RWPE1 (cell line): ENCODE results near the gene ANKRD11.

ENCODE experiments used
- CTCF ChIA-PET: fragments of 350-600 bp; sonication (Branson Sonifier 250); formaldehyde crosslinking; extraction: SDS; loops from one replicate; lab custom pipeline; 2021; lab: Yijun Ruan, JAX
- POLR2A ChIA-PET: fragments of 400-600 bp; formaldehyde crosslinking; extraction: SDS; loops from one replicate; lab custom pipeline; 2020; ENCODE audit warnings: antibody characterized with exemption; ENCODE audit not compliant: low non-redundant PET; lab: Yijun Ruan, JAX
- DNase-seq: peaks from one replicate; pipeline ENCODE4 v3.0.0; 2012; ENCODE audit warnings: low spot score
- H3K27ac ChIP-seq: fragments of 450-650 bp; 2 replicates; pipeline ENCODE4 v1.5.1; 2017
- TF ChIP-seq, protein P1 (sequence below): fragments of 450-650 bp; conservative IDR thresholded peaks from 2 replicates; pipeline ENCODE4 v1.5.1; 2017; ENCODE audit warnings: low read depth, mild to moderate bottlenecking

Gene ANKRD11

DNA sequence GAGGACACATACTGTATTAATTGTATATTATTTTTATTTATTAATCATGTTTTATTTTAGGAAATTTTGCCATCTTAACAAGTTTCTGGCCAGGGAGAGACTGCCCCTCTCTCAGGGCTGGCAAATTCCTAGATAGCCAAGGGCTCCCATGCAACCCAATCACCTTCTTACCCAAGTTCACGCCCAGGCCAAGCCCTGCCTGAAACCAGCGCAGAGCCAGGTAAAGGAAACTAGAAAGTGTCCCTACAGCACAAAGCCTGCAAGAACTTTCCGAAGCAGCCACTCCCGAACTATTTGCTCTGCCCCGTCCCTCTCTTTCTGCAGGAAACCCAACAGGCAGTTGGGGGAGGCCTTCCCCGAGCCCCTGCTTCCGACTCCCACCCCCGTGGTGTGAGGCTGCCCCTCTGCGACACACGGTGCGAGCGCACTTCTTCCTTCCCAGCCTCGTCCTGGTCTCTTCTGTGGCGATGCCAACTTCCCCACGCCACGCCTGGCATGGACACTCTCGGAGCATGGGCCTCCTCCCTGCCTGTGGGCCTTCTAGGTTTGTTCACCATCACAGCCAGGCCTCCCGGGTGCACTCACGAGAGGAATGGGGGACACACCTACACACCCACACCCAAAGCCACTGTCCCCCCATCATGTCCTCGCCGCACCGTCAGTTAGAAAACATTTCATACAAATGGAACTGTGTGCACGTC is 172.5 kb downstream of the ANKRD11 start:
- peak overlapping the region; percentile 97 for H3K27ac ChIP-seq
- no peak for DNase-seq
- POLR2A ChIA-PET = no interaction called here
- TF ChIP-seq, protein P1, sequence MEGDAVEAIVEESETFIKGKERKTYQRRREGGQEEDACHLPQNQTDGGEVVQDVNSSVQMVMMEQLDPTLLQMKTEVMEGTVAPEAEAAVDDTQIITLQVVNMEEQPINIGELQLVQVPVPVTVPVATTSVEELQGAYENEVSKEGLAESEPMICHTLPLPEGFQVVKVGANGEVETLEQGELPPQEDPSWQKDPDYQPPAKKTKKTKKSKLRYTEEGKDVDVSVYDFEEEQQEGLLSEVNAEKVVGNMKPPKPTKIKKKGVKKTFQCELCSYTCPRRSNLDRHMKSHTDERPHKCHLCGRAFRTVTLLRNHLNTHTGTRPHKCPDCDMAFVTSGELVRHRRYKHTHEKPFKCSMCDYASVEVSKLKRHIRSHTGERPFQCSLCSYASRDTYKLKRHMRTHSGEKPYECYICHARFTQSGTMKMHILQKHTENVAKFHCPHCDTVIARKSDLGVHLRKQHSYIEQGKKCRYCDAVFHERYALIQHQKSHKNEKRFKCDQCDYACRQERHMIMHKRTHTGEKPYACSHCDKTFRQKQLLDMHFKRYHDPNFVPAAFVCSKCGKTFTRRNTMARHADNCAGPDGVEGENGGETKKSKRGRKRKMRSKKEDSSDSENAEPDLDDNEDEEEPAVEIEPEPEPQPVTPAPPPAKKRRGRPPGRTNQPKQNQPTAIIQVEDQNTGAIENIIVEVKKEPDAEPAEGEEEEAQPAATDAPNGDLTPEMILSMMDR = no peak
- CTCF ChIA-PET = interaction anchor here (1.3 to 1.6 kb wide), 2 partner anchors 8 to 186 kb away, joined by 3 read pairs; no protein-coding TSS in a partner anchor

DNA sequence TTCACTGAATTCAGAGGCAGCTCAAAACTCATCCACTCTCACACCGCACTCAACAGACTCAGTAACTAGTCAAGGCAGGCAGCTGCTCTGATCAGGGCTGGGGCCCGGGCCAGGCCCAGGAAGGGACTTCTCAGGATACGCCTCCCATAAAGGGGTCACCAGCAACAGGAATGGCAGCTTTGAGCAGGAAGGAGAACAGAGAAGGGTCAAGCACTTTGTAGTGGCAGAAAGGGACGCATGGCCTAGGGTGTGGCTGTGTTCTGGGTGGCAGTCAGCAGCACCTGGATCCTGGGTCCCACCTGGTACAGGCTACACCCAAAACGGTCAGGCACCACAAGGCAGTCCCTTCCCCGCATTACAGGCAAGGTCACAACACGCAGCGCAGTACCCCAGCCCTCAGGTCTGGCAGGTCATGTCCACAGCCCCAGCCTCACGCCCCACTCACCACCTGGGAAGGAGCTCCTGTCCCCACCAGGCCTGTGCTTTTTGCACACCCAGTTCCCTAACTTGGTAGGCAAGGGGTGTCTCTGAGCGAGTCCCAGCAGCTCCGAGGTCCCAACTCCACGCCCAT is 173.2 kb downstream of the ANKRD11 start:
- POLR2A ChIA-PET = no interaction called here
- CTCF ChIA-PET = interaction anchor here (1.6 kb wide), 1 partner anchor 9 kb away, joined by 3 read pairs; no protein-coding TSS in a partner anchor

DNA sequence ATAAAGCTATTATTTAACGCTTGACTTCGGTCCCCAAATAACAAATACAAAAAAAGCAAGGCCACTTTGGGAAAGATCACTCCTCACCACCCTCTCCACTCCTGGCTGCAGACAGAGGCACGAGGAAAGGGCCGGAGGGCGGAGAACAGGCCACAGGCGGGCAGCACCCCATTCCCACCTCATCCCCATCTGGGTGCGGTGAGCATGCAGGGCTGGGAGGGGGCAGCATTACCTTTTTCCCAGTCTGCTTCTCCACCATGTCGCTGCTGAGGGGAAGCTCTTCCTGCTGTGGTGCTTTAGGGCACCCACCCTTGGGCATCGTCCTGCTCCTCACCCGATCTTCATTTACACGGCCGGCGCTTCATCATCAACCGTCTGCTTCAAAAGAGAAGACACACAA is 173.7 kb downstream of the ANKRD11 start:
- ChIA-PET CTCF (interaction anchor here (1.1 to 1.6 kb wide), 2 partner anchors 9 to 66 kb away, joined by 3 to 4 read pairs; no protein-coding TSS in a partner anchor), POLR2A (no interaction called here)
- DNase-seq = no peak
- TF ChIP-seq, protein P1 = no peak
- H3K27ac ChIP-seq = peak overlapping the region; percentile 97

More for the DNA sequence above, 173.2 kb downstream of the ANKRD11 start:
- TF ChIP-seq, protein P1 = no peak
- peak overlapping the region; percentile 97 for H3K27ac ChIP-seq
- DNase-seq = no peak

DNA sequence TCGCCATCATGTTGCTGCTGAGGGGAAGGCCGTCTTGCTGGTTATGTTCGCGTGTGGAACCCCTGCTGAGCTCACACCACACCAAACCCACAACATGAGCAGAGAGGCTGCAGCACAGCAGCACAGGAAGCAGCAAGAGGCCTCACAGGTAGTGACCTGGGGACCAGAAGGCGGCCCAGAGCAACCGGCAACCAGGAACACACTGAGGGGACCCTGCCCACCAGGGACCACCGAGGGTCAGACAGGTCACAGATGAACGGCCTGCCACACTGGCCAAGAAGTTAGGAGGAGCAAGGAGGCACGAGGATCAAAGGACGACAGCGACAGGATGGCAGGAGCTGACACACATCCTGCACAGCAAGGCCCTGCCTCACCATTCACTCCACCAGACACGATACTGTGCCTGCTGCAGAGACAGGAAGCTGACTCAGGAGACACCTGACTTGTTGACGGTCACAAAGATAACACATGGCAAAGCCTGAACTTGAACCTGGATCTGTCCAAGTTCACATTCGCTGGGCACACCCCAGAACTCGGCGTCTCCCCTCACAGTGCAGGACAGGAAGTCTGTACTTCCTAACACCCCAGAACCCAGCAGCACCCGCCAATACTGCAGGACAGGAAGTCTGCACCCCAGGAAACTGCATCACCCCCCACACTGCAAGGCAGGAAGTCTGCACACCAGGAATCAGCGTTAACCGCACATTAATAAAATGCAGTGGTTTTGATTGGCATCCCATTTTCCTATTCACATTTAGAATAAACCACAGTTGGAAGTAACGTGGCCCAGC is 174.4 kb downstream of the ANKRD11 start:
- CTCF ChIA-PET = interaction anchor here (0.6 to 1.6 kb wide), 4 partner anchors 10 to 351 kb away, joined by 3 to 7 read pairs (median 4); no protein-coding TSS in a partner anchor
- TF ChIP-seq, protein P1 = no peak
- DNase-seq = peak; percentile 76
- H3K27ac ChIP-seq = peak overlapping the region; percentile 97
- POLR2A ChIA-PET = no interaction called here

DNA sequence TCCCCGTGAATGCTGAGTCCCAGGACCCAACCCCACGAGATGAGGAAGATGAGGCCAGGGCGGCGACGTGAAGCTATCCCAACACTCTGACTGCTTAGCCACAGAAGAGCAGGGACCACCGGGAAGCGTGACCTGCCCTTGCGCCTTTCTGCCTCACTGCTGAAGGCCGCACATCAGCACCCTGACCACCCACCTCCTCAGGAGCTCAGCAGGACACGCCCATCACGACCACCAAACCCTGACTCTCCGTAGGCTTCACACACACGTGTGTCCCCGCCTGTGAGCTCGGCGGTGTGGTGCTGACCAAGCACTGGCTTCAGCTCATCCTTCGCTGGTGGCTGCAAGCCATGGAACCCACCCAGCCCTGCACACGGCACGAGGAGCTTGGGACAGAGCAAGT is 175.1 kb downstream of the ANKRD11 start:
- ChIA-PET POLR2A (no interaction called here), CTCF (interaction anchor here (1.1 to 1.2 kb wide), 2 partner anchors 68 to 193 kb away, joined by 4 to 7 read pairs; no protein-coding TSS in a partner anchor)
- H3K27ac ChIP-seq = peak overlapping the region; percentile 97
- TF ChIP-seq, protein P1 = no peak
- DNase-seq = no peak

DNA sequence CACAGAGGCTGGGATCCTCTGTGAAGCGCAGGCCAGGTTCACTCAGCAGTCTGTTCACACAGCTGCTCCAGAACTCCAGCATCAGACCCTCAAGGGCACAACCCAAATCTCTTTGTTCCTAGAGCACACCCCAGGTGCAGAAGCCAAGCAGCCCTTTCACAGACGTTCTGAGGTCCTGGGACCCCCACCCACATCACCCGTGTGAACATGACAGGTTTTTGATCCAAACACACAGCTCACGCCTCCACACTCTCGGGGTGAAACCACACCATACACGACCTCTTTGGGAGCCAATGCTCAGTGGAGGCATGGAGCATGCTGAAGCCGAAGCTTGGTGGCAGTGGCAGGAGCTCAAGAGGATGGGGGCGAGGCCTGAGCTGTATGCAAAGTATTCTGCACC is 175.5 kb downstream of the ANKRD11 start:
- ChIA-PET POLR2A (no interaction called here), CTCF (interaction anchor here (1.2 kb wide), 1 partner anchor 194 kb away, joined by 7 read pairs; no protein-coding TSS in a partner anchor)
- TF ChIP-seq, protein P1 = no peak
- no peak for DNase-seq
- peak overlapping the region; percentile 97 for H3K27ac ChIP-seq
